T-helper 1 cell treated with Interleukin-12 subunit alpha and Interleukin-12 subunit beta and Interleukin-4 antibody, amounts not matched to agents 30 μg/mL and 1 μg/mL, for 36 hours (primary cell): ENCODE results near the gene PLAAT2.
"Not testable (repeated sequence)": the region's sequence is repeated elsewhere in the genome, so short reads cannot be mapped to it uniquely, and the experiment has no call there.

Source experiments
- H3K27ac Mint-ChIP-seq: one replicate; pipeline ENCODE4 v1.8.0; 2021; ENCODE audit warnings: mild to moderate bottlenecking, mixed read lengths
- H3K27me3 Mint-ChIP-seq: one replicate; pipeline ENCODE4 v1.8.0; 2021; ENCODE audit warnings: low read depth, mixed read lengths
- H3K36me3 Mint-ChIP-seq: one replicate; pipeline ENCODE4 v1.8.0; 2021; ENCODE audit warnings: low read depth, mixed read lengths
- H3K4me1 Mint-ChIP-seq: one replicate; pipeline ENCODE4 v1.8.0; 2021; ENCODE audit warnings: low read depth, mixed read lengths
- H3K4me3 Mint-ChIP-seq: one replicate; pipeline ENCODE4 v1.8.0; 2021; ENCODE audit warnings: mild to moderate bottlenecking, moderate library complexity, mixed read lengths
- H3K9me3 Mint-ChIP-seq: one replicate; pipeline ENCODE4 v1.8.0; 2021; ENCODE audit warnings: mixed read lengths

PLAAT2 gene

GRCh38 chr11:63548178-63548577, 15.0 kb downstream of the PLAAT2 start:
- Mint-ChIP-seq H3K9me3 (no peaks in the 10 kb centered on the region), H3K4me1 (peaks cover 16% of the 10 kb centered on the region), H3K27me3 (no peaks in the 10 kb centered on the region), H3K27ac (no peak overlapping the region), H3K36me3 (peaks cover 40% of the 10 kb centered on the region), H3K4me3 (no peak overlapping the region)

- no peaks in the 10 kb centered on the region for H3K9me3 Mint-ChIP-seq
- no peak overlapping the region for H3K4me3 Mint-ChIP-seq
- peaks cover 14% of the 10 kb centered on the region for H3K4me1 Mint-ChIP-seq
- H3K36me3 Mint-ChIP-seq, result peaks cover 44% of the 10 kb centered on the region
- H3K27ac Mint-ChIP-seq, result no peak overlapping the region
- H3K27me3 Mint-ChIP-seq, result no peaks in the 10 kb centered on the region
Measured at GRCh38 chr11:63547061-63547460, 16.1 kb downstream of the PLAAT2 start.

- Mint-ChIP-seq H3K9me3 (no peaks in the 10 kb centered on the region), H3K27me3 (no peaks in the 10 kb centered on the region), H3K27ac (no peak overlapping the region), H3K36me3 (peaks cover 48% of the 10 kb centered on the region), H3K4me1 (peaks cover 18% of the 10 kb centered on the region), H3K4me3 (no peak overlapping the region)
Measured at GRCh38 chr11:63543711-63544110, 19.5 kb downstream of the PLAAT2 start.

- not testable (repeated sequence) for H3K9me3 Mint-ChIP-seq, H3K4me3 Mint-ChIP-seq, H3K27me3 Mint-ChIP-seq, H3K27ac Mint-ChIP-seq
- H3K36me3 Mint-ChIP-seq, result peaks cover 42% of the 10 kb centered on the region
- H3K4me1 Mint-ChIP-seq, result peaks cover 30% of the 10 kb centered on the region
Measured at GRCh38 chr11:63542506-63542905, 20.7 kb downstream of the PLAAT2 start.

- Mint-ChIP-seq H3K4me3 (peak overlapping the region; percentile 87), H3K27me3 (no peaks in the 10 kb centered on the region), H3K4me1 (peaks cover 71% of the 10 kb centered on the region), H3K27ac (peak overlapping the region; percentile 96), H3K36me3 (peaks cover 9% of the 10 kb centered on the region), H3K9me3 (no peaks in the 10 kb centered on the region)
Measured at GRCh38 chr11:63537293-63538101, 25.7 kb downstream of the PLAAT2 start.

- no peaks in the 10 kb centered on the region for H3K27me3 Mint-ChIP-seq
- peaks cover 73% of the 10 kb centered on the region for H3K4me1 Mint-ChIP-seq
- peak within 1 kb of the TSS; percentile 96 for H3K27ac Mint-ChIP-seq
- H3K4me3 Mint-ChIP-seq, result peak within 1 kb of the TSS; percentile 87
- peaks cover 5% of the 10 kb centered on the region for H3K36me3 Mint-ChIP-seq
- H3K9me3 Mint-ChIP-seq, result no peaks in the 10 kb centered on the region
Measured at GRCh38 chr11:63536669-63537292, 26.4 kb downstream of the PLAAT2 start, which contains the start of gene PLAAT4. PLAAT4 (plus strand) TSS chr11:63536808; CDS start chr11:63536869, 61 bp downstream.

- Mint-ChIP-seq H3K36me3 (peaks cover 2% of the 10 kb centered on the region), H3K9me3 (no peaks in the 10 kb centered on the region), H3K27me3 (no peaks in the 10 kb centered on the region), H3K27ac (peak overlapping the region; percentile 96), H3K4me3 (peak overlapping the region; percentile 87), H3K4me1 (peaks cover 78% of the 10 kb centered on the region)
Measured at GRCh38 chr11:63535734-63536133, 27.4 kb downstream of the PLAAT2 start.

- H3K27ac Mint-ChIP-seq, result peak overlapping the region; percentile 96
- no peaks in the 10 kb centered on the region for H3K27me3 Mint-ChIP-seq
- peak overlapping the region; percentile 87 for H3K4me3 Mint-ChIP-seq
- peaks cover 1% of the 10 kb centered on the region for H3K36me3 Mint-ChIP-seq
- H3K9me3 Mint-ChIP-seq, result no peaks in the 10 kb centered on the region
- H3K4me1 Mint-ChIP-seq, result peaks cover 75% of the 10 kb centered on the region
Measured at GRCh38 chr11:63534895-63535461, 28.2 kb downstream of the PLAAT2 start.

GRCh38 chr11:63534076-63534475, 29.1 kb downstream of the PLAAT2 start:
- Mint-ChIP-seq H3K4me1 (peaks cover 82% of the 10 kb centered on the region), H3K27ac (peak overlapping the region; percentile 31), H3K27me3 (no peaks in the 10 kb centered on the region), H3K36me3 (peaks cover 3% of the 10 kb centered on the region), H3K4me3 (peak overlapping the region; percentile 44), H3K9me3 (no peaks in the 10 kb centered on the region)

- Mint-ChIP-seq H3K4me1 (peaks cover 74% of the 10 kb centered on the region), H3K4me3 (no peak overlapping the region), H3K36me3 (peaks cover 1% of the 10 kb centered on the region), H3K27ac (no peak overlapping the region), H3K27me3 (no peaks in the 10 kb centered on the region), H3K9me3 (no peaks in the 10 kb centered on the region)
Measured at GRCh38 chr11:63532799-63533475, 30.2 kb downstream of the PLAAT2 start.

GRCh38 chr11:63532117-63532516, 31.1 kb downstream of the PLAAT2 start:
- Mint-ChIP-seq H3K27ac (peak overlapping the region; percentile 64), H3K4me3 (peak overlapping the region; percentile 47), H3K4me1 (peaks cover 66% of the 10 kb centered on the region), H3K27me3 (no peaks in the 10 kb centered on the region), H3K36me3 (peaks cover 1% of the 10 kb centered on the region), H3K9me3 (no peaks in the 10 kb centered on the region)

GRCh38 chr11:63531074-63531792, 31.9 kb downstream of the PLAAT2 start:
- H3K9me3 Mint-ChIP-seq, H3K36me3 Mint-ChIP-seq, H3K27me3 Mint-ChIP-seq: not testable (repeated sequence)
- Mint-ChIP-seq H3K4me3 (peak overlapping the region; percentile 52), H3K4me1 (peaks cover 60% of the 10 kb centered on the region), H3K27ac (peak overlapping the region; percentile 82)

GRCh38 chr11:63530021-63530420, 33.2 kb downstream of the PLAAT2 start:
- H3K36me3 Mint-ChIP-seq, result peaks cover 1% of the 10 kb centered on the region
- H3K27ac Mint-ChIP-seq, result no peak overlapping the region
- no peaks in the 10 kb centered on the region for H3K27me3 Mint-ChIP-seq
- H3K4me1 Mint-ChIP-seq, result peaks cover 48% of the 10 kb centered on the region
- H3K4me3 Mint-ChIP-seq, result no peak overlapping the region
- H3K9me3 Mint-ChIP-seq, result no peaks in the 10 kb centered on the region

GRCh38 chr11:63529373-63529772, 33.8 kb downstream of the PLAAT2 start:
- H3K9me3 Mint-ChIP-seq, H3K4me3 Mint-ChIP-seq, H3K27ac Mint-ChIP-seq, H3K27me3 Mint-ChIP-seq, H3K36me3 Mint-ChIP-seq: not testable (repeated sequence)
- peaks cover 44% of the 10 kb centered on the region for H3K4me1 Mint-ChIP-seq
